GM19351 (cell line): ENCODE results near the gene B4GALNT3.

Experiments used
- ATAC-seq: cut with Tn5 transposase; IDR thresholded peaks from one replicate; pipeline ENCODE4 v1.9.1; 2021; ENCODE audit warnings: mild to moderate bottlenecking, moderate library complexity; ENCODE audit not compliant: unreplicated experiment

Gene B4GALNT3

DNA sequence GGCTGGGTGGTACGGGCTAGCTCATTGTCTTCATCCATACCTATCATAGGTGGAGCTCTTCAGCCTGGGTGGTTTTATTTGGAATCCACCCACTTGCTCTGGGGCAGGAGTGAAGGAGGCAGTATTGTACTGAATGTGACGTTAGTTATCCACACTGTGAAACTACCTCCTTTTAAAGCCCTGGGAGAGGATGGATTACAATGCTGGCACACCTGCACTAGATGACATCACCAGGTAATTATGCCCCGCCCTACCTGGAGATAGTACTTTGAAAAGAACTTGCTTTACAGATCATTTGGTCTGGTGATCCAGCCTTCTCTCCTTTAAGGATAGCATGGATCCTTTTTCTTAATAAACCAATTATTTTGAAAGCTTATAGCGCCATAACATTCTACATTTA is 78.0 kb downstream of the B4GALNT3 start:
- no peak for ATAC-seq

- ATAC-seq: no peak
Observed at GRCh38 chr12:538731-539539, 79.2 kb downstream of the B4GALNT3 start.

DNA sequence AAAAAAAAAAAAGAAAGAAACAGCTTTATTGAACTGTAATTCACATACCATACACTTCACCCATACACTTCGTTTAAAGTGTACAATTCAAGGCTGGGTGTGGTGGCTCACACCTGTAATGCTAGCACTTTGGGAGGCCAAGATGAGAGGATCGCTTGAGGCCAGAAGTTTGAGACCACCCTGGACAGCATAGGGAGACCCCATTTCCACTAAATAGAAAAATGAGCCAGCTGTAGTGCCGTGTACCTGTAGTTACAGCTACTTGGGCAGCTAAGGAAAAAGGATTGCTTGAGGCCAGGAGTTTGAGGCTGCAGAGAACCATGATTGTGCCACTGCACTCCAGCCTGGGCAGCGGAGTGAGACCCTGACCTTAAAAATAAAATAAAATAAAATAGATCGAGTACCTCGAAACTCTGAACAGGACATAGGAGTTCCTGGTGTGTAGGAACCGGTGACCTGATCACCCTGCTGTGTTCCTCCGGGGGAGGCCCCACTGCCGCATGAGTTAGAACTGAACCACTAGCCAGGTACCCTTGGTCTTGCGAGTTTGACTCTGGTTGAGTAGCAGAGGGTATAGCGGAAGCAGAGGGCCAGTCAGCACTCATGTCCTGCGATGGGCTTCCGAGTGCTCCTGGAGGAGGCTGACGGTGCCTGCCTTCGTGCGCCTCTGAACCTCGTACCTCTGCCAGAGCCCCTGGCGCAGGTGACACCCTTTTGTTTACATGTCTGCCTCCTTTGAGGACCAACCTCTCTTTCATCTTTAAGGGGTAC is 80.0 kb downstream of the B4GALNT3 start:
- no peak for ATAC-seq

GRCh38 chr12:541676-542324 is 82.1 kb downstream of the B4GALNT3 start:
- ATAC-seq: no peak

DNA sequence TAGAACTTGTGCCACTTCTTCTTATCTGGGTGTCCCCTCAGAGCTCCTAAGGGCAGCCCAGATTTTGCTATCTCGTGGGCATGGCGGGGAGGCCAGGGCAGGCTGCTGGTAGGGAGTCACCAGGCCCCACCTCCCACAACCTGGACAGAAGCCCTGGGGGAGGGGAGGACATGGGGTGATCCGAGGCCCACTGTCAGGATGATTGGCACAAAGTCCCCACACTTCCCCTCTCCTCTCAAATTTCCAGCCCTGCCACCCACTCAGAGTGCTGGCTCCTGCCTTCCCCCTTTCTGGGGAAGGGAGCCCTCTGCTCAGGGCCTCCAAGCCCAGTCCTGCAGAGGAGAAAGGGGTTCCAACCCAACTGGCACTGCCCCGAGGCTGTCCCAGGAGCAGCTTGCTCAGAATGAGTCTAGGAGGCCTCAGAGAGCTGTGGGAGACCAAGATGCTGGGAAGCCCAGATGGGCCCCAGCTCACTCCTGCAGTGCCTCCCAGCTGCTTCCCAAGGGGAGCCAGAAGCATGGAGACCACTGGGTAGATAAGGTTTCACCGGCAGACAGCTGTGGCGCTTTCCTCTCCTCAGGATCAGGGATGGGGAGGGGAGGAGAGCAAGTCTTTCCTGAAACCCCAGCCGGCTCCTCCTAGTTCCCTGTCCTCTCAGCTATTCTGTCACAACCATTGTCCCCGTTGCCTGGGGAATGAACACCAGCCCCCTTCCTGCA is 82.8 kb downstream of the B4GALNT3 start:
- ATAC-seq: no peak

DNA sequence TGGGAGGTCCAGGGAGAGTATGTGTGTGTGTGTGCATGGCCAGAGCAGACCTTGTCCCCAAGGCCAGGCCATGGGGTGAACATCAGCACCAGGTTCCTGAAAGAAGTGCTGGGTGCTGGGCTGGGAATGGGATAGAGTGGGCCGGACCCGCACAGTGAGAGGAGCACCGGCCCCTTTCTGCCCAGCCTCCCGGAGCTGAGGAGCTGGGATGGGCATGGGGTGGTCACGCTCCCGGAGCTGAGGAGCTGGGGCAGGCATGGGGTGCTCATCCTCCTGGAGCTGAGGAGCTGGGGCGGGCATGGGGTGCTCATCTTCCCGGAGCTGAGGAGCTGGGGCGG is 83.3 kb downstream of the B4GALNT3 start:
- ATAC-seq: no peak

- ATAC-seq: no peak
Observed at GRCh38 chr12:544142-544541, 84.4 kb downstream of the B4GALNT3 start.

DNA sequence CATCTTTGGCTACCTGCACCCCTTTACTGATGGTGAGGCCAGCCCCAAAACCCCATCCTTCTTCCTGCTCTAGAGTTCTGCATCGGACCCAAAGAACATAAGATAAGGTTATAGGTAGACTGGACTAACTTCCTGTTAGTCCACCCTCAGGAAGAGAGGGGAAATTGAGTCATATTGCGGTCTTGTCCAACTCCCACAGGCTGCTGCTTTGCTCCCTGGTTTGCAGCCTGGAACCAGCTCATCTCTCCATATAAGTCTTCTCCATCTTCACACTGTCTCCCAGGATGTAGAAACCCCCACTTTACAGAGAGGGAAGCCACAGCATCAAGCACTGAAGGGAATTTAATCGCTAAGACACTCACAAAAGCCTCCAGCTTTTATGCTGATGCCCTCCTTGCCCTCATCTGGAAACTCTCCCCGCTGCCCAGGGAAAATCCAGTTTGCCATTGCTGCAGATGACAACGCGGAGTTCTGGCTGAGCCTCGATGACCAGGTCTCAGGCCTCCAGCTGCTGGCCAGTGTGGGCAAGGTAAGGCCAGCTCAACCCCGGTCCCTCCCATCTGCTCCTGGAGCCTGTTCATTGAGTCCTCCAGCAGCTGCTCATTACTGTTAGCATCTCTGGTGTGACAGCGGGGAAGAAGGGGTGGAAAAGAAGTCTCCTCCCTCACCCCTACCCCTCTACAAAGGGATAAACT is 85.3 kb downstream of the B4GALNT3 start:
- ATAC-seq: no peak

GRCh38 chr12:545835-546234 is 86.1 kb downstream of the B4GALNT3 start:
- no peak for ATAC-seq

GRCh38 chr12:546265-546919 is 86.7 kb downstream of the B4GALNT3 start:
- ATAC-seq: no peak

DNA sequence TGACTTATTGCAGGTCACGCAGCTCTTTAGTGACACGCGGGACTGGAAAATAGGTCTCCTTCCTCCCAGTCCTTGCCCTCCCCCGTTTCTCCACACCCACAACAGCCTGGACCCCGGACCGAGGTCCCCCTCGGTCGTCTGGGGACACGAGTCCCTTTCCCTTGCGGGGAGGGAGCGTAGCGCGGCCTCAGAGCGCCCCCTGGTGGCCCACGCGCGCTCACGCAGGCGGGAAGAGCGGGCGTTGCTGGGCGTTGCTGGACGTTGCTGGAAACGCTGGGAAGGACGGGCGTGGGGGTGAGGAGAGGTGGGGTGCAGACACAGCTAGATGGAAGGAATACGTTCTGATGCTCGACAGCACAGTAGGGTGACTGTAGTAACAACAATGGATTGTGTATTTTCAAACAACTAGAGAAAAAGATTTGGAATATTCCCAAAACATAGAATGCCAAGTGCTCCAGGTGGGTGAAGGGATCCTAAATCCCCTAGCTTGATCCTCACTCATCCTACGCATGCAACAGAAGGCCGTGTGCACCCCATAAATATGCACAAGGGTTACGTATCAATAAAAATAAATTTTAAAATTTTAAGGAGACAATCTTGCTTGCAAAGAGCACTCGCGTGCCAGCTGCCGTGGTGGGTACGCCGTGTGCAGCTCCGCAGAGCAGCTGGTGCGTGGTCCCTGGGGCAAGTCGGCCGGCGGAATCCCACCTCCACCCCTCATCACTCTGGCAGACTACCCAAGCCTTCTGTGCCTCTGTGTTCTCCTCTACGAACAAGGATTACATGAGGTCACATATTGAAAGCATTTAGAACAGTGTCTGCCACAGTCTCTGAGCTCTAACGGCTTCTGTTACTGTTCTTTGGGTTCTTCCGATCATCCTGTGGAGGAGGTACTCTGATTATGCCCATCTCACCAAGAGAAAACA is 87.4 kb downstream of the B4GALNT3 start:
- no peak for ATAC-seq

- ATAC-seq: no peak
Observed at GRCh38 chr12:547883-548470, 88.2 kb downstream of the B4GALNT3 start.

GRCh38 chr12:549476-550082 is 89.8 kb downstream of the B4GALNT3 start:
- ATAC-seq: no peak

GRCh38 chr12:550473-551260 is 90.9 kb downstream of the B4GALNT3 start:
- ATAC-seq: no peak

GRCh38 chr12:552466-552865 is 92.7 kb downstream of the B4GALNT3 start:
- ATAC-seq: no peak

DNA sequence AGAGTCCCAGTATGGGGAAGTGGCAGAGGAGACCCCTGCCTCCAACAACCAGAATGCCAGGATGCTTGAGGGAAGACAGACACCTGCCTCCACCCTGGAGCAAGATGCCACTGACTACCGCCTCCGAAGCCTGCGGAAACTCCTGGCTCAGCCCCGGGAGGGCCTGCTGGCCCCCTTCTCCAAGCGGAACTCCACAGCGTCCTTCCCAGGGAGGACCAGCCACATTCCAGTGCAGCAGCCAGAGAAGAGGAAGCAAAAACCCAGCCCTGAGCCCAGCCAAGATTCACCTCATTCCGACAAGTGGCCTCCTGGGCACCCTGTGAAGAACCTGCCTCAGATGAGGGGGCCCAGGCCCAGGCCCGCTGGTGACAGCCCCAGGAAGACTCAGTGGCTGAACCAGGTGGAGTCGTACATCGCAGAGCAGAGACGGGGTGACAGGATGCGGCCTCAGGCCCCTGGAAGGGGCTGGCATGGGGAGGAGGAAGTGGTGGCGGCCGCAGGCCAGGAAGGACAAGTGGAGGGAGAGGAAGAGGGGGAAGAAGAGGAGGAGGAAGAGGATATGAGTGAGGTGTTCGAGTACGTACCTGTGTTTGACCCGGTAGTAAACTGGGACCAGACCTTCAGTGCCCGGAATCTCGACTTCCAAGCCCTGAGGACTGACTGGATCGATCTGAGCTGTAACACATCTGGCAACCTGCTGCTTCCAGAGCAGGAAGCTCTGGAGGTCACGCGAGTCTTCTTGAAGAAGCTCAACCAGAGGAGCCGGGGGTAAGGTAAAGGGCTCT is 93.7 kb downstream of the B4GALNT3 start:
- ATAC-seq: no peak

- ATAC-seq: no peak
Observed at GRCh38 chr12:554001-554285, 94.2 kb downstream of the B4GALNT3 start.
